HG02798 (cell line): ENCODE measurements around the gene TSHR.

Source experiments
- ATAC-seq: cut with Tn5 transposase; IDR thresholded peaks from one replicate; pipeline ENCODE4 v1.9.1; 2021; ENCODE audit warnings: mild to moderate bottlenecking; ENCODE audit not compliant: unreplicated experiment, poor library complexity

TSHR gene

GRCh38 chr14:81169711-81170103, 214.3 kb downstream of the TSHR start:
- peak; percentile 7 for ATAC-seq

DNA sequence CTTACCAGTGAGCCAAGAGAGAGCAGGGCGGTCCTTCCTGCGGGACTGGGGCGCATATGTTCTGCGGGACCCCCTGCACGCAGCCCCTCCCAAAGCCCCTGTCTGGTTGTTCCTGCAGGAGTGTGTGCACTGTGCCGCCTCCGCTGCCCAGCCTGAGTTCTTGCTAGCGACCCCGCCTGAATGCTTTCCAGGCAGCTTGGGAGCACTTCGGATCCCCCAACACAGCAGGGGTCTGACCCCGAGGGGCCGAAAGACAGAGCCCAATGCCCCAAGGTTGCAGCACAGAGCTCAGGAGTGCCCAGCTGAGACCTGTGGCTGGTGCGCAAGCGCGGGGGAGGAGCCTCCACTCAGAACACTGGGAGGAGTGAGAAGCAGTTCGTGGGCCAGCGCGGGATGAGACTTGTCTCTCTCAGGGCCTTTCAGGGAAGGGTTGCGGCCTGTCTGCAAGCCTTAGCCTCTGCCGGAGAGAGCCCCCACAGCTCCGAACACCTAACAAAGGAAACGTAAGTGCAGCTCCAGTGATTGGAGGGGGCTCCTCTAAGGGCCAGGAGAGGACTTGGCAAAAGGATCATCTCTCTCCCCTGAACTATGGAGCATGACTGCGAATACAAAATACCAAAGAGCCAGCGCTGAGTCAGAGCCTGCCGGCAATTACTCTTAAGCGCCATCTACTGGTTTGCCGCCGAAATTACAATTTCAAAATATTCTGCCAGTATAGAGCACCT, 214.8 kb downstream of the TSHR start:
- peak; percentile 97 for ATAC-seq

DNA sequence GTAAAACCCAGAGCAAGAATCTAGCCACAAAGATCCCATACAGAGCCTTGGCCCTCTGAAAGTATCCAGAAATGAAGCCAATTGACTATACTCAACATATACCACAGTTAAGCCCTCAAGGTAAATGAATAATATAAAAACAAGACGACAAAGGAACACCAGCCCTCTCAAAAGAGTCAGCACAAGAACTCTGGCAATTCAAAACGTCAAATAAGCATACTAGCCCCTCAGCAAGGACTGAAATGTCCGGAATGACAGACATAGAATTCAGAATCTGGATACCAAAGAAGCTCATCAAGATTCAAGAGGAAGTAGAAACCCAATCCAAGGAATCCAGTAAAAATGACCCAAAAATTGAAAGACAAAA, 215.4 kb downstream of the TSHR start:
- ATAC-seq, result no peak

DNA sequence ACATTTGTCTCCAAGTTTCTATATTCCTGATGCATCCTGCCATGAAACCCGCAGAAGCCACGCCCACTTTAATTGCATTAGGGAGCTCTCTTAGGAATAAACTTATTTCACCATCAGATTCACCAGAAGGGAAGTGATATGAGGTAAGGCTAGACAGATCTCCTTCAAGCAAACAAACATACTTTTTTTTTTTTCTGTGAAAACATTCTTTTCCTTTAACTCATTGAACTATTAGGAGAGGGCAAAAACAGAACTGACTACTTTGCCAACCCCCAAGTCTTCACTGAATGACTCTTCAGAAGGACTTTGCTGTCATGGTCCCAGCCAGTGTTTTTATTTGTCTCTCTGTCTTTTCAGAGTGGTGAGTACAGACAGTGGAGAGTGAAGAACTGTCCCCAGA, 216.9 kb downstream of the TSHR start:
- peak; percentile 18 for ATAC-seq

DNA sequence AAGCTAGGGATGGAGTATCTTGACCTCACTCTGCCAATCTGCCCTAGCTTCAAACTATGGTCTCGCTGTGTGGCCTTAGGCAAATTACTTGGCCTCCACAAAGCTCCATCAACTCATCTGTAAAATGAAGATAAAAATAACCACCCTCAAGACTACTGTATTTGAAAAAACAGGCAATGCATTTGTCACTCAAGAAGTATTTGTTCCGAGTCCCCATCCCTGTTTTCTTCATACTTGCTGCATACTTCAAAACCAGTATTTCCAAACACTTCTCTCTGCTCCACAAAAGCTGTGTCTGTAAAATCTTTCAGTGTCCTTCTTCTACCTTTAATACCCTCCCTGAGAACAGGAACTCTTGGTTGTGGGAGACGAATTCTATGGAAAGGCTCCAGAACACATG, 217.5 kb downstream of the TSHR start:
- ATAC-seq, result peak; percentile 21

DNA sequence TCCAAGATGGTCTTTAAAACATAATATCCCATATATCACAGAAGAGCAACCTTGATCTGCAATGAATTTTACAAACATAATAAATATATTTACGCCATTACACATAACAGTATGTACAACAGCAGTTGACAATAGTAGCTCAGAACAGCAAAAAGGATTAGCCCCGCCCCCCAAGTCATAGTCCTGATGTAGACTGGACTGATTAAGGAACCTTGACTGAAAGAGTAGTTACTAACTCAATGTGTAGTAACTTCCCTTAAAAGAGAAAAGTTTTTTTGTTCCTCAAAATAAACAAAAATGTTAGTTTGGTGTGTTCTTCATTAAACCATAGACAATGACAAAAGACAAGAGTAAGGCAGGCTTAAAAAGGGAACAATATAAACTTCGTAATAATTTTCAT, 220.8 kb downstream of the TSHR start:
- no peak for ATAC-seq

GRCh38 chr14:81177225-81177624, 221.8 kb downstream of the TSHR start:
- no peak for ATAC-seq

DNA sequence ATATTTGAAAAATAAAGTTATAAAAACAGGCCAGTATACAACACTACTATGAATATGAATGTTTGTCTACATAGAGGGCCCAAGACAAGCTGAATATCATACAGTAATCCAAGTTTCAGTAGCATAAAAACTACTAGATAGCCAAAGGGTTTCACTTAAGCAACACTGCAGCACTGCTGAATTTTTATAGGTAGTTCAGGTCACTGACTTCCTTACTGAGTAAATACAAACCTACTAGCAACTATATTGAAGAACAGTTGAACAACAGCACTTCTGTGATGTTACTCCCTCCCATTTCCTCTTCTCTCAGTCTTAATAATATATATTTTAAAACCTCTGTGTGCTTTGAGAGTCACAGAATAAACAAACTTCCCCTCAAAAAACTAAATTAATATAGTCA, 222.6 kb downstream of the TSHR start:
- ATAC-seq, result peak; percentile 63

- no peak for ATAC-seq
Observed at GRCh38 chr14:81179631-81180030, 224.2 kb downstream of the TSHR start.

DNA sequence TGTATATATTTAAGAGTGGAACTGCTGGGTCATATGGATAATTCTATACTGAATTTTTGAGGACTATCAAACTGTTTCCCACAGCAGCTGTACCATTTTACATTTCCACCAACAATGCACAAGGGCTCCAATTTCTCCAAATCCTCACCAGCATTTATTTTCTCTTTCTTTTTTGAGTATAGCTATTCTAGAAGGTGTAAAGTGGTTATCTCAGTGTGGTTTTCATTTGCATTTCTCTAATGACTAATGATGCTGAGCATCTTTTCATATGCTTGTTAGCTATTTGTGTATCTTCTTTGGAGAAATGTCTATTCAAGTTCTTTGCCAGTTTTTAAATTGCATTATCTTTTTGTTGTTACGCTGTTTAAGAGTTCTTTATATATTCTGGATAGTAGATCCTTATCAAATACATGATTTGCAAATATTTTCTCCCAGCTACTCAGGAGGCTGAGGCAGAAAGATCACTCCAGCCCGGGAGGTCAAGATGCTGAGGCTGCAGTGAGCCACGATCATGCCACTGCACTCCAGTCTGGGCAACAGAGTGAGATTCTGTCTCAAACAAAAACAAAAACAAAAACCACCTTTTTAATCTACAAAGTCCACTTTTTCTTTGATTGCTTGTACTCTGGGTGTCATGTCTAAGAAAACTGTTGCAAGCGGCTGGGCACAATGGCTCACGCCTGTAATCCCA, 232.6 kb downstream of the TSHR start:
- peak; percentile 93 for ATAC-seq

GRCh38 chr14:81192594-81192993, 237.2 kb downstream of the TSHR start:
- ATAC-seq, result no peak

GRCh38 chr14:81193924-81194633, 238.7 kb downstream of the TSHR start:
- ATAC-seq, result peak; percentile 63
